GM23338 (cell line): Measurements from ENCODE around the gene CCDC179. TPM values are rescaled to one million over a fixed set of nuclear protein-coding genes. Genes with fewer than 3 reads are reported as not detected.

Experiments
- ATAC-seq: fragments of 200-7000 bp; cut with Tn5 transposase; 3 replicates; pipeline ENCODE4 v1.9.1; 2020
- DNase-seq: peaks from one replicate; pipeline ENCODE4 v3.0.0-alpha.2; 2015; ENCODE audit warnings: low spot score
- H2AFZ ChIP-seq: fragments of 200-600 bp; sonication (generic); 2 replicates; pipeline ENCODE4 v1.8.0; 2016; ENCODE audit warnings: antibody characterized with exemption, mild to moderate bottlenecking, moderate library complexity
- H3F3A ChIP-seq: fragments of 200-600 bp; sonication (generic); replicated peaks from 2 replicates; pipeline ENCODE4 v1.8.0; 2017; ENCODE audit warnings: antibody characterized with exemption, mixed run types, low read depth
- H3K27ac ChIP-seq: fragments of 200-600 bp; sonication (generic); 2 replicates; pipeline ENCODE4 v1.6.1; 2016; ENCODE audit warnings: low read depth
- H3K27me3 ChIP-seq: fragments of 200-600 bp; sonication (generic); 2 replicates; pipeline ENCODE4 v1.8.0; 2016; ENCODE audit warnings: mild to moderate bottlenecking, mixed run types, moderate library complexity; ENCODE audit not compliant: insufficient read depth
- H3K36me3 ChIP-seq: fragments of 200-600 bp; sonication (generic); 2 replicates; pipeline ENCODE4 v1.8.0; 2016; ENCODE audit warnings: mild to moderate bottlenecking; ENCODE audit not compliant: insufficient read depth
- H3K4me1 ChIP-seq: fragments of 200-600 bp; sonication (generic); 2 replicates; pipeline ENCODE4 v1.8.0; 2016; ENCODE audit warnings: mild to moderate bottlenecking, moderate library complexity; ENCODE audit not compliant: insufficient read depth
- H3K4me2 ChIP-seq: fragments of 200-600 bp; sonication (generic); 2 replicates; pipeline ENCODE4 v1.7.1; 2017; ENCODE audit warnings: mixed run types
- H3K4me3 ChIP-seq: fragments of 200-600 bp; sonication (generic); 2 replicates; pipeline ENCODE4 v1.6.1; 2016; ENCODE audit warnings: mixed run types
- H3K79me2 ChIP-seq: fragments of 200-600 bp; sonication (generic); replicated peaks from 2 replicates; pipeline ENCODE4 v1.8.0; 2017; ENCODE audit warnings: mild to moderate bottlenecking; ENCODE audit not compliant: insufficient read depth
- H3K9me2 ChIP-seq: fragments of 200-600 bp; sonication (generic); 2 replicates; pipeline ENCODE4 v1.8.0; 2017; ENCODE audit not compliant: insufficient read depth
- H4K20me1 ChIP-seq: fragments of 200-600 bp; sonication (generic); replicated peaks from 2 replicates; pipeline ENCODE4 v1.8.0; 2017; ENCODE audit warnings: mild to moderate bottlenecking; ENCODE audit not compliant: insufficient read depth
- H3K27ac Mint-ChIP-seq: 2 replicates; pipeline ENCODE4 v1.8.0; 2020; ENCODE audit warnings: inconsistent platforms, mild to moderate bottlenecking, moderate library complexity, mixed read lengths
- H3K27me3 Mint-ChIP-seq: 3 replicates; pipeline ENCODE4 v1.8.0; 2022; ENCODE audit warnings: low read depth, mild to moderate bottlenecking, moderate library complexity, mixed read lengths, inconsistent platforms; ENCODE audit not compliant: insufficient read depth, poor library complexity
- H3K36me3 Mint-ChIP-seq: 3 replicates; pipeline ENCODE4 v1.8.0; 2021; ENCODE audit warnings: low read depth, mild to moderate bottlenecking, inconsistent platforms, moderate library complexity, mixed read lengths
- H3K4me1 Mint-ChIP-seq: 3 replicates; pipeline ENCODE4 v1.8.0; 2020; ENCODE audit warnings: mild to moderate bottlenecking, inconsistent platforms, mixed read lengths
- H3K4me3 Mint-ChIP-seq: 3 replicates; pipeline ENCODE4 v1.8.0; 2021; ENCODE audit warnings: moderate library complexity, mild to moderate bottlenecking, inconsistent platforms, mixed read lengths
- H3K9me3 Mint-ChIP-seq: 3 replicates; pipeline ENCODE4 v1.8.0; 2020; ENCODE audit warnings: moderate library complexity, mild to moderate bottlenecking, inconsistent platforms, mixed read lengths
- CREB1 ChIP-seq: fragments of 250-450 bp; sonication (Bioruptor Pico); IDR thresholded peaks from 2 replicates; pipeline ENCODE4 v1.5.0; 2020; ENCODE audit warnings: low read depth, mild to moderate bottlenecking, moderate library complexity
- EZH2 ChIP-seq: fragments of 200-600 bp; sonication (generic); IDR thresholded peaks from one replicate; pipeline ENCODE4 v1.8.0; 2017; ENCODE audit warnings: antibody characterized with exemption, mild to moderate bottlenecking, low read depth; ENCODE audit not compliant: unreplicated experiment
- EZH2phosphoT487 ChIP-seq: fragments of 200-600 bp; sonication (generic); IDR thresholded peaks from one replicate; pipeline ENCODE4 v1.8.1; 2018; ENCODE audit warnings: antibody characterized with exemption; ENCODE audit not compliant: unreplicated experiment
- NANOG ChIP-seq: IDR thresholded peaks from 2 replicates; pipeline ENCODE4 v1.6.1; 2016; ENCODE audit warnings: antibody characterized with exemption, borderline replicate concordance
- POLR2AphosphoS5 ChIP-seq: IDR thresholded peaks from 2 replicates; pipeline ENCODE4 v1.6.1; 2016; ENCODE audit warnings: antibody characterized with exemption, low read depth
- STAT1 ChIP-seq: IDR thresholded peaks from one replicate; pipeline ENCODE4 v1.6.1; 2016; ENCODE audit warnings: antibody characterized with exemption; ENCODE audit not compliant: unreplicated experiment
- ZNF114 ChIP-seq: fragments of 250-450 bp; sonication (Bioruptor Pico); IDR thresholded peaks from 2 replicates; pipeline ENCODE4 v1.5.0; 2020; ENCODE audit warnings: mild to moderate bottlenecking, moderate library complexity
- ZNF331 ChIP-seq: fragments of 250-450 bp; sonication (Bioruptor Pico); IDR thresholded peaks from 2 replicates; pipeline ENCODE4 v1.5.0; 2020; ENCODE audit warnings: low read depth, mild to moderate bottlenecking, moderate library complexity
- polyA plus RNA-seq: library from polyadenylated mRNA; unstranded; fragments of >200 nt; fragmentation: Nextera tagmentation; extraction: Ambion mirVana; gene quantifications from 2 replicates; pipeline ENCODE4 v1.2.1, GENCODE V29; 2016
- total RNA-seq: library from RNA; depleted of rRNA; stranded (reverse); fragments of >200 nt; shearing (Covaris generic); gene quantifications from 2 replicates; pipeline ENCODE4 v1.2.3, GENCODE V29; 2014
- TF ChIP-seq, protein P1 (sequence below): fragments of 250-450 bp; sonication (Bioruptor Pico); IDR thresholded peaks from 2 replicates; pipeline ENCODE4 v1.5.0; 2020; ENCODE audit warnings: mild to moderate bottlenecking, moderate library complexity
- TF ChIP-seq, protein P2 (sequence below): IDR thresholded peaks from one replicate; pipeline ENCODE4 v1.6.1; 2018; ENCODE audit warnings: antibody characterized with exemption; ENCODE audit not compliant: unreplicated experiment
- TF ChIP-seq, protein P3 (sequence below): IDR thresholded peaks from 2 replicates; pipeline ENCODE4 v1.6.1; 2016; ENCODE audit warnings: antibody characterized with exemption
- TF ChIP-seq, protein P4 (sequence below), 2 experiments: fragments of 200-600 bp in 1 of 2; sonication (generic) in 1 of 2; conservative IDR thresholded peaks; 2 replicates each; pipeline versions ENCODE4 v1.5.1 to v1.6.1; 2016 to 2017; ENCODE audit warnings: antibody characterized with exemption in 2 of 2, low read depth in 2 of 2, mild to moderate bottlenecking in 2 of 2, moderate library complexity in 1 of 2

CCDC179 gene
- total and polyA plus RNA-seq, 2 experiments from 2014 or later, result not detected

DNA sequence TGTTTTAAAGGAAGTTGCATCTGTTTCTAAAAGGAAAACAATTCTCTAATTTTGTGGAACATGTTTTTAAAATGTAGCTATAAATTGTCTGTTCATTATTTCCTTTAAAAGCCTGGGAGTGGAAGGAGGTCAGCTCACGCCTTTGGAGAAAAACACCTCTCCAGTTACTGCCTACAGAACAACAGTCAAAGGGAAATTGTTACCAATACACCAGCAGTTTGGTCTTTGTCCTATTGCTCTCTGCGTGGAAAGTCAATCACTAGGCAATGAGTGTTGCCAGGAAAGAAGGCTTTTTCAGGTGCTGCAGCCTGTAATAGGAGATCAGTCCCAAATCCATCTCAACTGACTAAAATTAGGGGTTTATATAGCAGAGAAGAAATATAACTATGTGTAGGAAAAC lies 52.9 kb downstream of the CCDC179 start (continued):
- no peak for TF ChIP-seq EZH2phosphoT487
- TF ChIP-seq ZNF331 (CRISPR knock-in tag), result no peak
- no peak for TF ChIP-seq CREB1

DNA sequence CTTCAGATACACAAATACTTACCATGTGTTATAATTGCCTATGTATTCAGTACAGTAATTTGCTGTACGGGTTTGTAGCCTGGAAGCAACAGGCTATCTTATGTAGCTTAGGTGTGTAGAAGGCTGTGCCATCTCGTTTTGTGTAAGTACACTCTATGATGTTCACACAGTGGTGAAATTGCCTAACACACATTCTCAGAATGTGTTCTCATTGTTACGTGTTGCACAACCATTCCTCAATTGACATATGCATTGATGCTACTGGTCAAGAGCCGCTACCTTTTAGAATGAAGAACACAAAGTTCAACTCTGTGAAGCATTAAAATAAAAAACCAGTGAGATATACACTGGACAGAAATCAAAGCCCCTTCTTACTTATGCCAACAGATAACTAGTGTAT lies 57.4 kb downstream of the CCDC179 start:
- H3F3A ChIP-seq, result no peaks in the 10 kb centered on the region
- H3K4me3 Mint-ChIP-seq, result no peak overlapping the region
- H3K79me2 ChIP-seq, result no peaks in the 10 kb centered on the region

More for the DNA sequence above, 57.4 kb downstream of the CCDC179 start:
- H3K4me1 Mint-ChIP-seq, result no peaks in the 10 kb centered on the region
- no peaks in the 10 kb centered on the region for H3K9me3 Mint-ChIP-seq
- TF ChIP-seq ZNF331 (CRISPR knock-in tag) (no peak), EZH2phosphoT487 (no peak), EZH2 (no peak), CREB1 (no peak), STAT1 (no peak), ZNF114 (CRISPR knock-in tag) (no peak), POLR2AphosphoS5 (no peak), NANOG (no peak)
- TF ChIP-seq, protein P1, sequence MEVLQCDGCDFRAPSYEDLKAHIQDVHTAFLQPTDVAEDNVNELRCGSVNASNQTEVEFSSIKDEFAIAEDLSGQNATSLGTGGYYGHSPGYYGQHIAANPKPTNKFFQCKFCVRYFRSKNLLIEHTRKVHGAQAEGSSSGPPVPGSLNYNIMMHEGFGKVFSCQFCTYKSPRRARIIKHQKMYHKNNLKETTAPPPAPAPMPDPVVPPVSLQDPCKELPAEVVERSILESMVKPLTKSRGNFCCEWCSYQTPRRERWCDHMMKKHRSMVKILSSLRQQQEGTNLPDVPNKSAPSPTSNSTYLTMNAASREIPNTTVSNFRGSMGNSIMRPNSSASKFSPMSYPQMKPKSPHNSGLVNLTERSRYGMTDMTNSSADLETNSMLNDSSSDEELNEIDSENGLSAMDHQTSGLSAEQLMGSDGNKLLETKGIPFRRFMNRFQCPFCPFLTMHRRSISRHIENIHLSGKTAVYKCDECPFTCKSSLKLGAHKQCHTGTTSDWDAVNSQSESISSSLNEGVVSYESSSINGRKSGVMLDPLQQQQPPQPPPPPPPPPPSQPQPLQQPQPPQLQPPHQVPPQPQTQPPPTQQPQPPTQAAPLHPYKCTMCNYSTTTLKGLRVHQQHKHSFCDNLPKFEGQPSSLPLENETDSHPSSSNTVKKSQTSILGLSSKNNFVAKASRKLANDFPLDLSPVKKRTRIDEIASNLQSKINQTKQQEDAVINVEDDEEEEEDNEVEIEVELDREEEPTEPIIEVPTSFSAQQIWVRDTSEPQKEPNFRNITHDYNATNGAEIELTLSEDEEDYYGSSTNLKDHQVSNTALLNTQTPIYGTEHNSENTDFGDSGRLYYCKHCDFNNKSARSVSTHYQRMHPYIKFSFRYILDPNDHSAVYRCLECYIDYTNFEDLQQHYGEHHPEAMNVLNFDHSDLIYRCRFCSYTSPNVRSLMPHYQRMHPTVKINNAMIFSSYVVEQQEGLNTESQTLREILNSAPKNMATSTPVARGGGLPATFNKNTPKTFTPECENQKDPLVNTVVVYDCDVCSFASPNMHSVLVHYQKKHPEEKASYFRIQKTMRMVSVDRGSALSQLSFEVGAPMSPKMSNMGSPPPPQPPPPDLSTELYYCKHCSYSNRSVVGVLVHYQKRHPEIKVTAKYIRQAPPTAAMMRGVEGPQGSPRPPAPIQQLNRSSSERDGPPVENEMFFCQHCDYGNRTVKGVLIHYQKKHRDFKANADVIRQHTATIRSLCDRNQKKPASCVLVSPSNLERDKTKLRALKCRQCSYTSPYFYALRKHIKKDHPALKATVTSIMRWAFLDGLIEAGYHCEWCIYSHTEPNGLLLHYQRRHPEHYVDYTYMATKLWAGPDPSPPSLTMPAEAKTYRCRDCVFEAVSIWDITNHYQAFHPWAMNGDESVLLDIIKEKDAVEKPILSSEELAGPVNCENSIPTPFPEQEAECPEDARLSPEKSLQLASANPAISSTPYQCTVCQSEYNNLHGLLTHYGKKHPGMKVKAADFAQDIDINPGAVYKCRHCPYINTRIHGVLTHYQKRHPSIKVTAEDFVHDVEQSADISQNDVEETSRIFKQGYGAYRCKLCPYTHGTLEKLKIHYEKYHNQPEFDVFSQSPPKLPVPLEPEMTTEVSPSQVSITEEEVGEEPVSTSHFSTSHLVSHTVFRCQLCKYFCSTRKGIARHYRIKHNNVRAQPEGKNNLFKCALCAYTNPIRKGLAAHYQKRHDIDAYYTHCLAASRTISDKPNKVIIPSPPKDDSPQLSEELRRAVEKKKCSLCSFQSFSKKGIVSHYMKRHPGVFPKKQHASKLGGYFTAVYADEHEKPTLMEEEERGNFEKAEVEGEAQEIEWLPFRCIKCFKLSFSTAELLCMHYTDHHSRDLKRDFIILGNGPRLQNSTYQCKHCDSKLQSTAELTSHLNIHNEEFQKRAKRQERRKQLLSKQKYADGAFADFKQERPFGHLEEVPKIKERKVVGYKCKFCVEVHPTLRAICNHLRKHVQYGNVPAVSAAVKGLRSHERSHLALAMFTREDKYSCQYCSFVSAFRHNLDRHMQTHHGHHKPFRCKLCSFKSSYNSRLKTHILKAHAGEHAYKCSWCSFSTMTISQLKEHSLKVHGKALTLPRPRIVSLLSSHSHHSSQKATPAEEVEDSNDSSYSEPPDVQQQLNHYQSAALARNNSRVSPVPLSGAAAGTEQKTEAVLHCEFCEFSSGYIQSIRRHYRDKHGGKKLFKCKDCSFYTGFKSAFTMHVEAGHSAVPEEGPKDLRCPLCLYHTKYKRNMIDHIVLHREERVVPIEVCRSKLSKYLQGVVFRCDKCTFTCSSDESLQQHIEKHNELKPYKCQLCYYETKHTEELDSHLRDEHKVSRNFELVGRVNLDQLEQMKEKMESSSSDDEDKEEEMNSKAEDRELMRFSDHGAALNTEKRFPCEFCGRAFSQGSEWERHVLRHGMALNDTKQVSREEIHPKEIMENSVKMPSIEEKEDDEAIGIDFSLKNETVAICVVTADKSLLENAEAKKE (CRISPR knock-in tag), result no peak
- TF ChIP-seq, protein P2, sequence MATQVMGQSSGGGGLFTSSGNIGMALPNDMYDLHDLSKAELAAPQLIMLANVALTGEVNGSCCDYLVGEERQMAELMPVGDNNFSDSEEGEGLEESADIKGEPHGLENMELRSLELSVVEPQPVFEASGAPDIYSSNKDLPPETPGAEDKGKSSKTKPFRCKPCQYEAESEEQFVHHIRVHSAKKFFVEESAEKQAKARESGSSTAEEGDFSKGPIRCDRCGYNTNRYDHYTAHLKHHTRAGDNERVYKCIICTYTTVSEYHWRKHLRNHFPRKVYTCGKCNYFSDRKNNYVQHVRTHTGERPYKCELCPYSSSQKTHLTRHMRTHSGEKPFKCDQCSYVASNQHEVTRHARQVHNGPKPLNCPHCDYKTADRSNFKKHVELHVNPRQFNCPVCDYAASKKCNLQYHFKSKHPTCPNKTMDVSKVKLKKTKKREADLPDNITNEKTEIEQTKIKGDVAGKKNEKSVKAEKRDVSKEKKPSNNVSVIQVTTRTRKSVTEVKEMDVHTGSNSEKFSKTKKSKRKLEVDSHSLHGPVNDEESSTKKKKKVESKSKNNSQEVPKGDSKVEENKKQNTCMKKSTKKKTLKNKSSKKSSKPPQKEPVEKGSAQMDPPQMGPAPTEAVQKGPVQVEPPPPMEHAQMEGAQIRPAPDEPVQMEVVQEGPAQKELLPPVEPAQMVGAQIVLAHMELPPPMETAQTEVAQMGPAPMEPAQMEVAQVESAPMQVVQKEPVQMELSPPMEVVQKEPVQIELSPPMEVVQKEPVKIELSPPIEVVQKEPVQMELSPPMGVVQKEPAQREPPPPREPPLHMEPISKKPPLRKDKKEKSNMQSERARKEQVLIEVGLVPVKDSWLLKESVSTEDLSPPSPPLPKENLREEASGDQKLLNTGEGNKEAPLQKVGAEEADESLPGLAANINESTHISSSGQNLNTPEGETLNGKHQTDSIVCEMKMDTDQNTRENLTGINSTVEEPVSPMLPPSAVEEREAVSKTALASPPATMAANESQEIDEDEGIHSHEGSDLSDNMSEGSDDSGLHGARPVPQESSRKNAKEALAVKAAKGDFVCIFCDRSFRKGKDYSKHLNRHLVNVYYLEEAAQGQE, result no peak
- TF ChIP-seq, protein P3, sequence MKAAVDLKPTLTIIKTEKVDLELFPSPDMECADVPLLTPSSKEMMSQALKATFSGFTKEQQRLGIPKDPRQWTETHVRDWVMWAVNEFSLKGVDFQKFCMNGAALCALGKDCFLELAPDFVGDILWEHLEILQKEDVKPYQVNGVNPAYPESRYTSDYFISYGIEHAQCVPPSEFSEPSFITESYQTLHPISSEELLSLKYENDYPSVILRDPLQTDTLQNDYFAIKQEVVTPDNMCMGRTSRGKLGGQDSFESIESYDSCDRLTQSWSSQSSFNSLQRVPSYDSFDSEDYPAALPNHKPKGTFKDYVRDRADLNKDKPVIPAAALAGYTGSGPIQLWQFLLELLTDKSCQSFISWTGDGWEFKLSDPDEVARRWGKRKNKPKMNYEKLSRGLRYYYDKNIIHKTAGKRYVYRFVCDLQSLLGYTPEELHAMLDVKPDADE, result no peak
- TF ChIP-seq, protein P4, sequence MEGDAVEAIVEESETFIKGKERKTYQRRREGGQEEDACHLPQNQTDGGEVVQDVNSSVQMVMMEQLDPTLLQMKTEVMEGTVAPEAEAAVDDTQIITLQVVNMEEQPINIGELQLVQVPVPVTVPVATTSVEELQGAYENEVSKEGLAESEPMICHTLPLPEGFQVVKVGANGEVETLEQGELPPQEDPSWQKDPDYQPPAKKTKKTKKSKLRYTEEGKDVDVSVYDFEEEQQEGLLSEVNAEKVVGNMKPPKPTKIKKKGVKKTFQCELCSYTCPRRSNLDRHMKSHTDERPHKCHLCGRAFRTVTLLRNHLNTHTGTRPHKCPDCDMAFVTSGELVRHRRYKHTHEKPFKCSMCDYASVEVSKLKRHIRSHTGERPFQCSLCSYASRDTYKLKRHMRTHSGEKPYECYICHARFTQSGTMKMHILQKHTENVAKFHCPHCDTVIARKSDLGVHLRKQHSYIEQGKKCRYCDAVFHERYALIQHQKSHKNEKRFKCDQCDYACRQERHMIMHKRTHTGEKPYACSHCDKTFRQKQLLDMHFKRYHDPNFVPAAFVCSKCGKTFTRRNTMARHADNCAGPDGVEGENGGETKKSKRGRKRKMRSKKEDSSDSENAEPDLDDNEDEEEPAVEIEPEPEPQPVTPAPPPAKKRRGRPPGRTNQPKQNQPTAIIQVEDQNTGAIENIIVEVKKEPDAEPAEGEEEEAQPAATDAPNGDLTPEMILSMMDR (conservative IDR thresholded peaks at IDR 0.05; ENCODE audit: low read depth in 2 of 2), result no peak
- Histone ChIP-seq H3K27ac (no peak overlapping the region), H3K4me1 (no peaks in the 10 kb centered on the region), H3K4me2 (no peak overlapping the region), H3K9me2 (peaks cover 6% of the 10 kb centered on the region; the same call in 1 of the 2 replicates), H2AFZ (no peak overlapping the region), H4K20me1 (no peaks in the 10 kb centered on the region), H3K4me3 (no peak overlapping the region), H3K36me3 (no peaks in the 10 kb centered on the region), H3K27me3 (no peaks in the 10 kb centered on the region)
- no peak overlapping the region for H3K27ac Mint-ChIP-seq
- H3K36me3 Mint-ChIP-seq, result no peaks in the 10 kb centered on the region
- ATAC-seq (no peak), DNase-seq (no peak)
- H3K27me3 Mint-ChIP-seq, result no peaks in the 10 kb centered on the region
